Suprapubic skin (tissue), 4 donors: Measurements from ENCODE around the gene FCHSD1.

Experiments
- EP300 ChIP-seq: sonication (generic); formaldehyde crosslinking; IDR thresholded peaks from one replicate; pipeline ENCODE4 v1.6.1; 2017; ENCODE audit warnings: antibody characterized with exemption
- POLR2A ChIP-seq, 2 donors: fragments of 450-650 bp; IDR thresholded peaks; one replicate each; pipeline ENCODE4 v1.6.1; 2017; ENCODE audit warnings: antibody characterized with exemption in 2 of 2, mild to moderate bottlenecking in 2 of 2, moderate library complexity in 2 of 2
- POLR2AphosphoS5 ChIP-seq, 3 donors: sonication (generic); formaldehyde crosslinking; IDR thresholded peaks; one replicate each; pipeline ENCODE4 v1.6.1; 2017; ENCODE audit warnings: antibody characterized with exemption in 3 of 3
- TF ChIP-seq, protein P1 (sequence below), 2 donors: fragments of 200-600 bp in 1 of 2; fragments of 450-650 bp in 1 of 2; sonication (generic) in 1 of 2; IDR thresholded peaks; one replicate each; pipeline ENCODE4 v1.5.1; 2016 to 2019; ENCODE audit warnings: antibody characterized with exemption in 2 of 2, mild to moderate bottlenecking in 1 of 2, moderate library complexity in 1 of 2

DNA sequence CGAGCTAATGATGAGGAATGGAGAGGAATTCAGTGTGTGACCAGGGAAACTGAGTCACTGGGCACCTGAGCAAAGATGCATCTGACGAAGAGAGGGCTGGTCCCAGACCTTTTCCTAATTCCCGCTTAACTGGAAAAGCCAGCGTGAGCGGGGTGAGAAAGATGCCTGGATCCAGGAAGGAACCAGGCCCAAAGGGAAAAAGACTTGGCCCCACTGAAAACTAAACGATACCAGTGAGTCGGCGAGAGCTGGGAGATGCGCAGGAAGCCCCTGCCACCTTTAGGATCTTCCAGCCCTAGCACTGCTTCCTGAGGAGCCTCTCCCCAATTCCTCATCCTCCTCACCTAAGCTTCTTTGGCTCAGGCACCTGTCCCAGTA, 499 bp upstream of the FCHSD1 start:
- TF ChIP-seq POLR2A (IDR thresholded peaks at IDR 0.05), result no peak
- TF ChIP-seq, protein P1, sequence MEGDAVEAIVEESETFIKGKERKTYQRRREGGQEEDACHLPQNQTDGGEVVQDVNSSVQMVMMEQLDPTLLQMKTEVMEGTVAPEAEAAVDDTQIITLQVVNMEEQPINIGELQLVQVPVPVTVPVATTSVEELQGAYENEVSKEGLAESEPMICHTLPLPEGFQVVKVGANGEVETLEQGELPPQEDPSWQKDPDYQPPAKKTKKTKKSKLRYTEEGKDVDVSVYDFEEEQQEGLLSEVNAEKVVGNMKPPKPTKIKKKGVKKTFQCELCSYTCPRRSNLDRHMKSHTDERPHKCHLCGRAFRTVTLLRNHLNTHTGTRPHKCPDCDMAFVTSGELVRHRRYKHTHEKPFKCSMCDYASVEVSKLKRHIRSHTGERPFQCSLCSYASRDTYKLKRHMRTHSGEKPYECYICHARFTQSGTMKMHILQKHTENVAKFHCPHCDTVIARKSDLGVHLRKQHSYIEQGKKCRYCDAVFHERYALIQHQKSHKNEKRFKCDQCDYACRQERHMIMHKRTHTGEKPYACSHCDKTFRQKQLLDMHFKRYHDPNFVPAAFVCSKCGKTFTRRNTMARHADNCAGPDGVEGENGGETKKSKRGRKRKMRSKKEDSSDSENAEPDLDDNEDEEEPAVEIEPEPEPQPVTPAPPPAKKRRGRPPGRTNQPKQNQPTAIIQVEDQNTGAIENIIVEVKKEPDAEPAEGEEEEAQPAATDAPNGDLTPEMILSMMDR (IDR thresholded peaks at IDR 0.05), result no peak
- TF ChIP-seq EP300, result no peak
- no peak for TF ChIP-seq POLR2AphosphoS5 (IDR thresholded peaks at IDR 0.05)
